Measurements from ENCODE around the gene SGMS1. TPM values are rescaled to one million over a fixed set of nuclear protein-coding genes. Genes with fewer than 3 reads are reported as not detected.

Gene SGMS1
- total RNA-seq, 1 experiment from 2014 or later, result 34.5 TPM

- no peak overlapping the region for H3K27ac Mint-ChIP-seq (ENCODE audit: unreplicated experiment)
- peaks cover 34% of the 10 kb centered on the region for H3K4me1 Mint-ChIP-seq (ENCODE audit: low read depth, unreplicated experiment)
- no peaks in the 10 kb centered on the region for H3K27me3 Mint-ChIP-seq (ENCODE audit: unreplicated experiment)
- H3K4me3 Mint-ChIP-seq (ENCODE audit: low read depth, unreplicated experiment), result no peak overlapping the region
- no peaks in the 10 kb centered on the region for H3K36me3 Mint-ChIP-seq (ENCODE audit: insufficient read depth, unreplicated experiment)
- intact Hi-C loops (cut with micrococcal nuclease; ENCODE audit: unreplicated experiment), result no loop called here
- no peak for TF ChIP-seq CTCF (IDR thresholded peaks at IDR 0.05; ENCODE audit: unreplicated experiment)
- H3K9me3 Mint-ChIP-seq (ENCODE audit: low read depth, unreplicated experiment), result no peaks in the 10 kb centered on the region
- CTCF ChIA-PET, result interaction anchor here (0.5 kb wide), 1 partner anchor 43 kb away, joined by 4 read pairs; no protein-coding TSS in a partner anchor
- no peak for DNase-seq
- no TSS peak for BruUV-seq (replicated peaks)
These were observed 78.8 kb downstream of the SGMS1 start for GRCh38 chr10:50544857-50545429.

GRCh38 chr10:50544095-50544856 lies 79.5 kb downstream of the SGMS1 start:
- no peak for TF ChIP-seq CTCF (IDR thresholded peaks at IDR 0.05; ENCODE audit: unreplicated experiment)
- CTCF ChIA-PET, result interaction anchor here (0.5 kb wide), 1 partner anchor 42 kb away, joined by 4 read pairs; no protein-coding TSS in a partner anchor
- no peak overlapping the region for H3K27ac Mint-ChIP-seq (ENCODE audit: unreplicated experiment)
- no peaks in the 10 kb centered on the region for H3K36me3 Mint-ChIP-seq (ENCODE audit: insufficient read depth, unreplicated experiment)
- intact Hi-C loops (cut with micrococcal nuclease; ENCODE audit: unreplicated experiment), result no loop called here
- H3K27me3 Mint-ChIP-seq (ENCODE audit: unreplicated experiment), result no peaks in the 10 kb centered on the region
- BruUV-seq (replicated peaks), result no TSS peak
- DNase-seq, result no peak
- peaks cover 30% of the 10 kb centered on the region for H3K4me1 Mint-ChIP-seq (ENCODE audit: low read depth, unreplicated experiment)
- no peak overlapping the region for H3K4me3 Mint-ChIP-seq (ENCODE audit: low read depth, unreplicated experiment)
- H3K9me3 Mint-ChIP-seq (ENCODE audit: low read depth, unreplicated experiment), result no peaks in the 10 kb centered on the region

GRCh38 chr10:50542871-50543270 lies 80.9 kb downstream of the SGMS1 start:
- intact Hi-C loops (cut with micrococcal nuclease; ENCODE audit: unreplicated experiment), result no loop called here
- no peak overlapping the region for H3K27ac Mint-ChIP-seq (ENCODE audit: unreplicated experiment)
- H3K27me3 Mint-ChIP-seq (ENCODE audit: unreplicated experiment), result no peaks in the 10 kb centered on the region
- no peaks in the 10 kb centered on the region for H3K36me3 Mint-ChIP-seq (ENCODE audit: insufficient read depth, unreplicated experiment)
- H3K4me3 Mint-ChIP-seq (ENCODE audit: low read depth, unreplicated experiment), result no peak overlapping the region
- CTCF ChIA-PET, result interaction anchor here (0.5 kb wide), 1 partner anchor 46 kb away, joined by 5 read pairs; no protein-coding TSS in a partner anchor
- DNase-seq, result no peak
- no peaks in the 10 kb centered on the region for H3K9me3 Mint-ChIP-seq (ENCODE audit: low read depth, unreplicated experiment)
- no peak for TF ChIP-seq CTCF (IDR thresholded peaks at IDR 0.05; ENCODE audit: unreplicated experiment)
- no TSS peak for BruUV-seq (replicated peaks)
- H3K4me1 Mint-ChIP-seq (ENCODE audit: low read depth, unreplicated experiment), result peaks cover 36% of the 10 kb centered on the region

GRCh38 chr10:50541921-50542320 lies 81.8 kb downstream of the SGMS1 start:
- no peak overlapping the region for H3K4me3 Mint-ChIP-seq (ENCODE audit: low read depth, unreplicated experiment)
- no peak overlapping the region for H3K27ac Mint-ChIP-seq (ENCODE audit: unreplicated experiment)
- no TSS peak for BruUV-seq (replicated peaks)

More at GRCh38 chr10:50541921-50542320, 81.8 kb downstream of the SGMS1 start:
- H3K36me3 Mint-ChIP-seq (ENCODE audit: insufficient read depth, unreplicated experiment), result no peaks in the 10 kb centered on the region
- H3K27me3 Mint-ChIP-seq (ENCODE audit: unreplicated experiment), result no peaks in the 10 kb centered on the region
- H3K4me1 Mint-ChIP-seq (ENCODE audit: low read depth, unreplicated experiment), result peaks cover 36% of the 10 kb centered on the region
- no peak for DNase-seq
- intact Hi-C loops (cut with micrococcal nuclease; ENCODE audit: unreplicated experiment), result no loop called here
- no peaks in the 10 kb centered on the region for H3K9me3 Mint-ChIP-seq (ENCODE audit: low read depth, unreplicated experiment)
- no peak for TF ChIP-seq CTCF (IDR thresholded peaks at IDR 0.05; ENCODE audit: unreplicated experiment)
- CTCF ChIA-PET, result interaction anchor here (0.9 kb wide), 1 partner anchor 8 kb away, joined by 3 read pairs; no protein-coding TSS in a partner anchor
